HepG2 (cell line): ENCODE results near the gene NFIC. TPM values are rescaled to one million over a fixed set of nuclear protein-coding genes. Genes with fewer than 3 reads are reported as not detected.

Source experiments
- ATAC-seq: fragments of 200-7000 bp; cut with Tn5 transposase; 3 replicates; pipeline ENCODE4 v1.9.1; 2020; ENCODE audit warnings: mild to moderate bottlenecking, moderate library complexity
- BruUV-seq: library from RNA; stranded (reverse); fragments of 400-500 nt; replicated peaks from 2 replicates; lab custom pipeline; 2021; lab: Mats Ljungman, UMichigan
- CTCF ChIA-PET: fragments of 300-600 bp; formaldehyde crosslinking; extraction: SDS; loops from one replicate; lab custom pipeline; 2021; ENCODE audit warnings: low total read pairs, inconsistent platforms, low intra/inter-chr PET ratio; lab: Yijun Ruan, JAX
- POLR2A ChIA-PET: fragments of 350-600 bp; sonication (Branson Sonifier 250); formaldehyde crosslinking; loops from one replicate; lab custom pipeline; 2020; ENCODE audit warnings: antibody characterized with exemption, inconsistent platforms; lab: Yijun Ruan, JAX
- DNase-seq: peaks from one replicate; pipeline ENCODE4 v3.0.0-alpha.2; 2015; ENCODE audit warnings: low spot score
- FAIRE-seq: peaks from 3 replicates; lab custom pipeline; 2011; peaks lifted over from hg19 to GRCh38; lab: Jason Lieb, UNC
- H2AFZ ChIP-seq: one replicate; pipeline ENCODE4 v1.6.1; 2011; ENCODE audit warnings: low read length, inconsistent platforms
- H3K27ac ChIP-seq: fragments of 300-600 bp; 3 replicates; pipeline ENCODE4 v1.8.0; 2011; ENCODE audit warnings: mixed run types, mild to moderate bottlenecking, mixed read lengths, low read length, inconsistent platforms; ENCODE audit not compliant: insufficient read depth; ENCODE audit errors: extremely low read length
- H3K27me3 ChIP-seq, 2 experiments: fragments of 200-600 bp in 1 of 2; 2 replicates in 1 of 2; 3 replicates in 1 of 2; pipeline versions ENCODE4 v1.6.0 to v1.8.0; 2011; ENCODE audit warnings: low read length in 2 of 2, mild to moderate bottlenecking in 2 of 2, moderate library complexity in 2 of 2, inconsistent platforms in 1 of 2; ENCODE audit not compliant: insufficient read depth in 2 of 2, control insufficient read depth in 1 of 2
- H3K36me3 ChIP-seq, 2 experiments: fragments of 200-600 bp in 1 of 2; replicated peaks in 1 of 2; 2 replicates in 1 of 2; 3 replicates in 1 of 2; pipeline versions ENCODE4 v1.5.1 to v1.8.0; 2011; ENCODE audit warnings: low read length in 2 of 2, inconsistent platforms in 1 of 2; ENCODE audit not compliant: insufficient read depth in 2 of 2, control insufficient read depth in 1 of 2
- H3K4me1 ChIP-seq: 2 replicates; pipeline ENCODE4 v1.5.1; 2012; ENCODE audit warnings: low read length, inconsistent platforms; ENCODE audit not compliant: insufficient read depth
- H3K4me2 ChIP-seq: 2 replicates; pipeline ENCODE4 v1.6.0; 2011; ENCODE audit warnings: low read depth, low read length, inconsistent platforms
- H3K4me3 ChIP-seq, 3 experiments: fragments of 200-600 bp in 1 of 3; sonication (generic), shearing (Covaris generic) in 1 of 3; replicated peaks in 1 of 3; 2 replicates each; pipeline ENCODE4 v1.5.1; 2011 to 2016; ENCODE audit warnings: low read length in 3 of 3, inconsistent platforms in 2 of 3, low read depth in 2 of 3, mild to moderate bottlenecking in 2 of 3, control low read depth in 1 of 3, mixed read lengths in 1 of 3; ENCODE audit not compliant: insufficient read depth in 1 of 3
- H3K79me2 ChIP-seq: one replicate; pipeline ENCODE4 v1.6.1; 2011; ENCODE audit warnings: low read length, inconsistent platforms; ENCODE audit not compliant: insufficient read depth
- H3K9ac ChIP-seq: 2 replicates; pipeline ENCODE4 v1.6.0; 2011; ENCODE audit warnings: mild to moderate bottlenecking, low read depth, low read length, inconsistent platforms; ENCODE audit not compliant: insufficient read depth
- H3K9me3 ChIP-seq: 2 replicates; pipeline ENCODE4 v1.5.1; 2012; ENCODE audit warnings: mild to moderate bottlenecking, low read length
- H4K20me1 ChIP-seq: 2 replicates; pipeline ENCODE4 v1.6.0; 2011; ENCODE audit warnings: inconsistent platforms, mild to moderate bottlenecking, low read length, moderate library complexity; ENCODE audit not compliant: insufficient read depth
- CSRNP2 ChIP-seq: sonication (generic); formaldehyde crosslinking; conservative IDR thresholded peaks from 2 replicates; pipeline ENCODE4 v1.8.0; 2022; ENCODE audit warnings: low read depth, missing genetic modification reagents
- DNMT1 ChIP-seq: sonication (generic); formaldehyde crosslinking; IDR thresholded peaks from 2 replicates; pipeline ENCODE4 v1.5.1; 2020; ENCODE audit warnings: mild to moderate bottlenecking, missing genetic modification reagents
- ESRRA ChIP-seq: sonication (generic); formaldehyde crosslinking; IDR thresholded peaks from 2 replicates; pipeline ENCODE4 v1.5.1; 2020; ENCODE audit warnings: mild to moderate bottlenecking, low read depth, missing genetic modification reagents
- KDM1A ChIP-seq: IDR thresholded peaks from 2 replicates; pipeline ENCODE4 v1.6.1; 2016; ENCODE audit warnings: missing compliant biosample characterization
- RBAK ChIP-seq: sonication (generic); formaldehyde crosslinking; IDR thresholded peaks from 2 replicates; pipeline ENCODE4 v1.5.1; 2020; ENCODE audit warnings: mild to moderate bottlenecking, missing genetic modification reagents
- RERE ChIP-seq: IDR thresholded peaks from 2 replicates; pipeline ENCODE4 v1.6.1; 2016; ENCODE audit warnings: low read depth, missing genetic modification reagents, missing compliant biosample characterization
- STAG1 ChIP-seq: sonication (generic); formaldehyde crosslinking; IDR thresholded peaks from 2 replicates; pipeline ENCODE4 v1.4.0; 2020; ENCODE audit warnings: missing genetic modification reagents
- ZKSCAN8 ChIP-seq: IDR thresholded peaks from 2 replicates; pipeline ENCODE4 v1.6.1; 2016; ENCODE audit warnings: borderline replicate concordance, missing genetic modification reagents, missing compliant biosample characterization
- ZNF589 ChIP-seq: sonication (generic); formaldehyde crosslinking; conservative IDR thresholded peaks from 2 replicates; pipeline ENCODE4 v1.8.0; 2022; ENCODE audit warnings: mild to moderate bottlenecking, moderate library complexity, missing genetic modification reagents
- ZNF629 ChIP-seq: sonication (generic); formaldehyde crosslinking; conservative IDR thresholded peaks from 2 replicates; pipeline ENCODE4 v1.5.0; 2020; ENCODE audit warnings: missing genetic modification reagents
- ZNF740 ChIP-seq: sonication (generic); formaldehyde crosslinking; IDR thresholded peaks from 2 replicates; pipeline ENCODE4 v1.4.0; 2020; ENCODE audit warnings: missing genetic modification reagents
- WGBS: methylation state at CpG from one replicate; pipeline ENCODE4 v1.1.6; 2017; ENCODE audit warnings: low lambda C conversion rate; 5-methylcytosine and 5-hydroxymethylcytosine counted together
- in situ Hi-C: cut with HindIII; loops from 2 replicates; pipeline ENCODE4 v1.10.0; 2017; ENCODE audit warnings: low pct_unique_long_range_greater_than_20kb; ENCODE audit not compliant: extremely low pct_ligation_motif_present
- intact Hi-C: fragments of 100-400 bp; cut with micrococcal nuclease; formaldehyde crosslinking; loops from one replicate; pipeline ENCODE4 v1.10.0; 2022; ENCODE audit not compliant: unreplicated experiment
- polyA plus RNA-seq, 8 experiments: library from polyadenylated mRNA; depleted of rRNA in 3 of 8; stranded (reverse) in 7 of 8; unstranded in 1 of 8; fragments of >200 nt; fragmentation: Illumina TruSeq in 4 of 8; extraction: Trizol in 4 of 8; gene quantifications; 2 replicates each; pipeline versions ENCODE4 v1.2.1 to v1.2.3, GENCODE V29; 2011 to 2016; ENCODE audit warnings: low read depth in 4 of 8, missing spikeins in 1 of 8, mixed read lengths in 1 of 8; ENCODE audit not compliant: insufficient read depth in 1 of 8
- total RNA-seq, 5 experiments: library from RNA; depleted of rRNA; stranded (reverse); fragments of >200 nt; fragmentation: Illumina TruSeq; extraction: Trizol; gene quantifications; 2 replicates each; pipeline ENCODE4 v1.2.3, GENCODE V29; 2016; ENCODE audit warnings: low read depth in 1 of 5
- TF ChIP-seq, protein P1 (sequence below): sonication (generic); formaldehyde crosslinking; IDR thresholded peaks from 2 replicates; pipeline ENCODE4 v1.4.0; 2020; ENCODE audit warnings: missing genetic modification reagents, borderline replicate concordance

The NFIC gene
- total and polyA plus RNA-seq, 2 of the 13 experiments (the other 11 are each of a cell fraction or from before 2014, with no cell fraction given): 1.3 to 2.5 TPM

- ATAC-seq (no peak), FAIRE-seq (no peak), DNase-seq (no peak)
- H3K27ac ChIP-seq: no peak overlapping the region
- peaks cover 27% of the 10 kb centered on the region for H3K4me1 ChIP-seq
- H3K9ac ChIP-seq: no peak overlapping the region
- TF ChIP-seq ZKSCAN8: peak; percentile 29; the same call in 1 of the 2 replicates
- no peak for TF ChIP-seq RBAK
- peak; percentile 83 for TF ChIP-seq ZNF629
- no peak for TF ChIP-seq CSRNP2 (CRISPR knock-in tag)
- no peak for TF ChIP-seq STAG1 (CRISPR knock-in tag)
- no peak for TF ChIP-seq ESRRA (CRISPR knock-in tag)
- no peak for TF ChIP-seq DNMT1 (CRISPR knock-in tag)
- TF ChIP-seq ZNF740 (CRISPR knock-in tag): no peak
- 0 out of 2 replicates have a peak, but pooled peaks have one; percentile 10 for TF ChIP-seq KDM1A (CRISPR knock-in tag)
- TF ChIP-seq, protein P1, sequence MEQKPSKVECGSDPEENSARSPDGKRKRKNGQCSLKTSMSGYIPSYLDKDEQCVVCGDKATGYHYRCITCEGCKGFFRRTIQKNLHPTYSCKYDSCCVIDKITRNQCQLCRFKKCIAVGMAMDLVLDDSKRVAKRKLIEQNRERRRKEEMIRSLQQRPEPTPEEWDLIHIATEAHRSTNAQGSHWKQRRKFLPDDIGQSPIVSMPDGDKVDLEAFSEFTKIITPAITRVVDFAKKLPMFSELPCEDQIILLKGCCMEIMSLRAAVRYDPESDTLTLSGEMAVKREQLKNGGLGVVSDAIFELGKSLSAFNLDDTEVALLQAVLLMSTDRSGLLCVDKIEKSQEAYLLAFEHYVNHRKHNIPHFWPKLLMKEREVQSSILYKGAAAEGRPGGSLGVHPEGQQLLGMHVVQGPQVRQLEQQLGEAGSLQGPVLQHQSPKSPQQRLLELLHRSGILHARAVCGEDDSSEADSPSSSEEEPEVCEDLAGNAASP (CRISPR knock-in tag): no peak
- TF ChIP-seq ZNF589 (CRISPR knock-in tag): no peak
- no peak for TF ChIP-seq RERE
- no peaks in the 10 kb centered on the region for H3K79me2 ChIP-seq
- POLR2A ChIA-PET: no interaction called here
- no TSS peak for BruUV-seq
- H3K9me3 ChIP-seq: no peaks in the 10 kb centered on the region
- H2AFZ ChIP-seq: no peak overlapping the region
- intact Hi-C loops (no loop called here), in situ Hi-C loops (no loop called here)
- H3K36me3 ChIP-seq: 0 out of 5 replicates have a peak, but pooled peaks cover 0 to 1% of the 10 kb centered on the region in 2 experiments
- no peak overlapping the region for H3K4me3 ChIP-seq
- H4K20me1 ChIP-seq: no peaks in the 10 kb centered on the region
- no peaks in the 10 kb centered on the region for H3K27me3 ChIP-seq
- no peak overlapping the region for H3K4me2 ChIP-seq
- CTCF ChIA-PET: no interaction called here
- 90% methylated on average over 6 of the region's 9 CpGs for WGBS
Observed at GRCh38 chr19:3389446-3389778, 23.0 kb downstream of the NFIC start.
